NT2/D1 (cell line): ENCODE measurements around the gene CTSA.

Experiments used
- SUZ12 ChIP-seq: IDR thresholded peaks from 2 replicates; pipeline ENCODE4 v1.6.1; 2011; ENCODE audit not compliant: insufficient read length, insufficient read depth; ENCODE audit errors: extremely low read depth
- YY1 ChIP-seq: IDR thresholded peaks from 2 replicates; pipeline ENCODE4 v1.6.1; 2011; ENCODE audit not compliant: insufficient read length, insufficient read depth
- ZNF274 ChIP-seq: IDR thresholded peaks from 2 replicates; pipeline ENCODE4 v1.6.1; 2011; ENCODE audit warnings: mild to moderate bottlenecking, low read depth, low read length

DNA sequence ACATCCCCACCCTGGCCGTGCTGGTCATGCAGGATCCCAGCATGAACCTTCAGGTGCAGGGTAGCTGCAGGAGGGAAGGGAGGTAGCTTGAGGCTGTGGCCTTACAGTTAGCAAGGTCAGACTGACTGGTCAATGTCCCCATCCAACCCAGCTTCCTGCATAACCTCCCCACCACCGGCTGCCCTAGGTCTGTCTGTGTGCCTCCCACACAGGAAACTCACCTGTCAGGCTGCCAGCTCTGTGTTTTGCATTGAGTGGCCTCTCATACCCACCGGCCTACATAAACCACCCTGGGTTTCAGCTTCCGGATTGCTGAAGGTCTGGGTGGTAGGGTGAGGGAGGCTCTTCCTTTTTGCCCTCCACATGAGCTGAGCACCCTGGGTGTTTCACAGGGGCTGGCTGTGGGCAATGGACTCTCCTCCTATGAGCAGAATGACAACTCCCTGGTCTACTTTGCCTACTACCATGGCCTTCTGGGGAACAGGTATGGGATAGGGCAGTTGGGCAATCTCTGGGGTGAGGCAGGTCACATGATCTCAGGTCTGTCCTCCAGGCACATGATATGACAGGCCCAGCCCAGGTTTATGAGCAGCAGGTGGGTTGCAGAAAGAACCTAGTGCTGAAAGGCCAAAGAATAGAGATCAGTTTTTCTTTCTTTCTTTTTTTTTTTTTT, 1.8 kb downstream of the CTSA start:
- TF ChIP-seq YY1: no peak
- TF ChIP-seq ZNF274: no peak
- no peak for TF ChIP-seq SUZ12
